Vagina (tissue), 2 donors: Measurements from ENCODE around the gene KCTD4. TPM values are rescaled to one million over a fixed set of nuclear protein-coding genes. Genes with fewer than 3 reads are reported as not detected.

Experiments
- DNase-seq, 2 donors: peaks; one replicate each; pipeline ENCODE4 v3.0.0-alpha.2; 2017; ENCODE audit errors: extremely low spot score in 2 of 2
- H3K27ac ChIP-seq: fragments of 200-600 bp; sonication (generic); one replicate; pipeline ENCODE4 v1.5.1; 2019
- H3K27me3 ChIP-seq: fragments of 200-600 bp; sonication (generic); one replicate; pipeline ENCODE4 v1.5.1; 2019
- H3K36me3 ChIP-seq, 2 donors: fragments of 200-600 bp; sonication (generic); one replicate each; pipeline ENCODE4 v1.5.1; 2017 to 2019
- H3K4me1 ChIP-seq: fragments of 200-600 bp; sonication (generic); one replicate; pipeline ENCODE4 v1.5.1; 2019
- H3K4me3 ChIP-seq, 2 donors: fragments of 200-600 bp; sonication (generic); 1 replicate in 1 of 2; 2 replicates in 1 of 2; pipeline ENCODE4 v1.5.1; 2016 to 2019
- H3K9me3 ChIP-seq: fragments of 200-600 bp; sonication (generic); one replicate; pipeline ENCODE4 v1.5.1; 2019
- POLR2A ChIP-seq, 2 donors: fragments of 450-650 bp; IDR thresholded peaks; one replicate each; pipeline ENCODE4 v1.6.1; 2017; ENCODE audit warnings: antibody characterized with exemption in 2 of 2, mild to moderate bottlenecking in 2 of 2, moderate library complexity in 2 of 2
- POLR2AphosphoS5 ChIP-seq, 2 donors: sonication (generic); formaldehyde crosslinking; IDR thresholded peaks; one replicate each; pipeline ENCODE4 v1.9.0; 2017; ENCODE audit warnings: antibody characterized with exemption in 2 of 2, mild to moderate bottlenecking in 2 of 2, low read depth in 1 of 2; ENCODE audit not compliant: insufficient read depth in 1 of 2
- intact Hi-C: fragments of 100-400 bp; cut with DNase I; formaldehyde crosslinking; loops from one replicate; pipeline ENCODE4 v1.15.1; 2023
- total RNA-seq: library from RNA; depleted of rRNA; stranded (reverse); fragments of >200 nt; gene quantifications from one replicate; pipeline ENCODE4 v1.2.3, GENCODE V29; 2016
- TF ChIP-seq, protein P1 (sequence below), 3 experiments: fragments of 450-650 bp in 2 of 3; fragments of 200-600 bp in 1 of 3; sonication (generic) in 1 of 3; IDR thresholded peaks; one replicate each; pipeline ENCODE4 v1.5.1; 2017 to 2019; ENCODE audit warnings: antibody characterized with exemption in 3 of 3, mild to moderate bottlenecking in 2 of 3, moderate library complexity in 2 of 3

KCTD4 gene
- total RNA-seq, 1 donor from 2014 or later: not detected

DNA sequence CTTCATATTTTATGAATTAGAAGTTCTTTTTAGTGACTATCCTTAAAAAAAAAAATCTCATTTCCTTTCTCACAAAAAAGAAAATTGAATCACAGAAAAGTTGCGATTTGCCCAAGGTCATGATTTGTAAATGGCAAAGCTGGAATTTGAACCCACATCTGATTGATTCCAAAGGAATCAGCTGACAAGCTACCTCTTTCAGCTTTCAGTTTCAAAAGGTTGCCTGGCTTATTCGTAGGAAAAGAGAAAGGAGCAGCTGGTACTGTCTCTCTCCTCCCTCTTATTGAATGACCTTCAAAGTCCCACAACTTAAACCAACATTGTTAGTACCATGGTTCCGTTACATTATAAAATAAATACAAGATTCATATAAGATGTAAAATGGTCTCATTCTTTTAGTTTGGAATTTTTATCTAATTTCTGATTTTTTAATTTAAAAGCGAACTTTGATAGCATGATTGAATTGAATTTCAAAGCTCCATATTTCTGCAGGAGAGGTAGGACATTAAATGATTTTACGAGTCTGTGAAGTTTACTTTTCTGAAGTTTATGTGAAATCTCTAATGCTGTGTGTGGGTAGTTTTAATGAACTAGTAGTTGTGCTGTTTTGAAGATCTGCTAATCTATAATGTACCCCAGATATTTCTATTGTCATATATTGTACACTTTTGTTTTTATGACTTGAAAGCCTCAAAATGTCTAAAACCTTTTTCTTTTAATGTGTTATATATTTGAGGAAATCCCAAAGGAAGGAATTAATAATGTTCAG is 18.5 kb upstream of the KCTD4 start:
- Histone ChIP-seq H3K4me1 (peaks cover 20% of the 10 kb centered on the region), H3K36me3 (no peaks in the 10 kb centered on the region), H3K9me3 (no peaks in the 10 kb centered on the region), H3K27me3 (no peaks in the 10 kb centered on the region), H3K4me3 (peak overlapping the region in 1 of 2 donors; percentile 2), H3K27ac (no peak overlapping the region)
- no peak for DNase-seq
- TF ChIP-seq POLR2AphosphoS5 (IDR thresholded peaks at IDR 0.05; ENCODE audit: insufficient read depth in 1 of 2, low read depth in 1 of 2): no peak
- no peak for TF ChIP-seq POLR2A (IDR thresholded peaks at IDR 0.05)
- TF ChIP-seq, protein P1, sequence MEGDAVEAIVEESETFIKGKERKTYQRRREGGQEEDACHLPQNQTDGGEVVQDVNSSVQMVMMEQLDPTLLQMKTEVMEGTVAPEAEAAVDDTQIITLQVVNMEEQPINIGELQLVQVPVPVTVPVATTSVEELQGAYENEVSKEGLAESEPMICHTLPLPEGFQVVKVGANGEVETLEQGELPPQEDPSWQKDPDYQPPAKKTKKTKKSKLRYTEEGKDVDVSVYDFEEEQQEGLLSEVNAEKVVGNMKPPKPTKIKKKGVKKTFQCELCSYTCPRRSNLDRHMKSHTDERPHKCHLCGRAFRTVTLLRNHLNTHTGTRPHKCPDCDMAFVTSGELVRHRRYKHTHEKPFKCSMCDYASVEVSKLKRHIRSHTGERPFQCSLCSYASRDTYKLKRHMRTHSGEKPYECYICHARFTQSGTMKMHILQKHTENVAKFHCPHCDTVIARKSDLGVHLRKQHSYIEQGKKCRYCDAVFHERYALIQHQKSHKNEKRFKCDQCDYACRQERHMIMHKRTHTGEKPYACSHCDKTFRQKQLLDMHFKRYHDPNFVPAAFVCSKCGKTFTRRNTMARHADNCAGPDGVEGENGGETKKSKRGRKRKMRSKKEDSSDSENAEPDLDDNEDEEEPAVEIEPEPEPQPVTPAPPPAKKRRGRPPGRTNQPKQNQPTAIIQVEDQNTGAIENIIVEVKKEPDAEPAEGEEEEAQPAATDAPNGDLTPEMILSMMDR (IDR thresholded peaks at IDR 0.05): no peak
- intact Hi-C loops: no loop called here

GRCh38 chr13:45218689-45219088 is 17.8 kb upstream of the KCTD4 start:
- no peak for DNase-seq
- TF ChIP-seq POLR2AphosphoS5 (IDR thresholded peaks at IDR 0.05; ENCODE audit: insufficient read depth in 1 of 2, low read depth in 1 of 2) (no peak), POLR2A (IDR thresholded peaks at IDR 0.05) (no peak)
- TF ChIP-seq, protein P1 (IDR thresholded peaks at IDR 0.05): no peak
- peaks cover 18% of the 10 kb centered on the region for H3K4me1 ChIP-seq
- H3K9me3 ChIP-seq: no peaks in the 10 kb centered on the region
- H3K27me3 ChIP-seq: no peaks in the 10 kb centered on the region
- H3K27ac ChIP-seq: no peak overlapping the region
- no peak overlapping the region for H3K4me3 ChIP-seq
- intact Hi-C loops: no loop called here
- no peaks in the 10 kb centered on the region for H3K36me3 ChIP-seq

GRCh38 chr13:45216193-45216592 is 15.3 kb upstream of the KCTD4 start:
- TF ChIP-seq POLR2A (IDR thresholded peaks at IDR 0.05): no peak
- H3K4me3 ChIP-seq: no peak overlapping the region
- no peaks in the 10 kb centered on the region for H3K36me3 ChIP-seq
- H3K27ac ChIP-seq: no peak overlapping the region
- DNase-seq: no peak
- H3K4me1 ChIP-seq: peaks cover 18% of the 10 kb centered on the region
- no peaks in the 10 kb centered on the region for H3K27me3 ChIP-seq
- intact Hi-C loops: no loop called here
- no peaks in the 10 kb centered on the region for H3K9me3 ChIP-seq

GRCh38 chr13:45215392-45216077 is 14.7 kb upstream of the KCTD4 start:
- Histone ChIP-seq H3K9me3 (no peaks in the 10 kb centered on the region), H3K4me3 (no peak overlapping the region), H3K27me3 (no peaks in the 10 kb centered on the region), H3K4me1 (peaks cover 17% of the 10 kb centered on the region), H3K36me3 (no peaks in the 10 kb centered on the region), H3K27ac (no peak overlapping the region)
- TF ChIP-seq POLR2A (IDR thresholded peaks at IDR 0.05) (no peak), POLR2AphosphoS5 (IDR thresholded peaks at IDR 0.05; ENCODE audit: insufficient read depth in 1 of 2, low read depth in 1 of 2) (no peak)
- TF ChIP-seq, protein P1 (IDR thresholded peaks at IDR 0.05): no peak
- DNase-seq: no peak
- intact Hi-C loops: no loop called here

- no peak for DNase-seq
- intact Hi-C loops: no loop called here
- H3K9me3 ChIP-seq: no peaks in the 10 kb centered on the region
- TF ChIP-seq, protein P1 (IDR thresholded peaks at IDR 0.05): no peak
- peak in 1 of 2 donors; percentile 42 for TF ChIP-seq POLR2AphosphoS5 (IDR thresholded peaks at IDR 0.05; ENCODE audit: insufficient read depth in 1 of 2, low read depth in 1 of 2)
- H3K27ac ChIP-seq: no peak overlapping the region
- H3K36me3 ChIP-seq: peaks cover 0 to 4% of the 10 kb centered on the region in 2 donors
- H3K4me3 ChIP-seq: no peak overlapping the region
- peaks cover 27% of the 10 kb centered on the region for H3K4me1 ChIP-seq
- no peaks in the 10 kb centered on the region for H3K27me3 ChIP-seq
These were observed 8.4 kb upstream of the KCTD4 start for GRCh38 chr13:45209229-45209628.
